ENCODE measurements around the gene CHST9. TPM values are rescaled to one million over a fixed set of nuclear protein-coding genes. Genes with fewer than 3 reads are reported as not detected.
"Not testable (repeated sequence)": the region's sequence is repeated elsewhere in the genome, so short reads cannot be mapped to it uniquely, and the experiment has no call there.

Gene CHST9
- total RNA-seq, 1 experiment from 2014 or later = 0.07 TPM

DNA sequence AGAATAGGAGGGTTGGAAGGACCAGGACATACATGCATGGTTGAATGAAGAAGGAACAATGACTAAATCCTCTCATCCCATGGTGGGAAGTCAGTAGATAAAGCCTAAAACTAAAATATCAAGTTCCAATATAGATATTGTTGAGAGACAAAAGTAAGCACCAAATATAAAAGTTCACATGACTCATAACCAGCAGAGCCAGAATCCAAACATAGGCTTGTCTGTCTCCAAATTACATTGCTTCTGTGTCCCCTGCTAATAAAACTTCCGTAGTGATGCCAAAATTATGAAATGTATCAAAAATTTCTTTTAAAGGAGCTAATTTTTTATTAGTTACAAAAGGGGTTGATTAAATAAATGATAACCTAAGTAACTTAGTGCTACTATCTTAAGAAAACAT, 19.7 kb downstream of the CHST9 start:
- Histone ChIP-seq H3K4me1 (replicated peaks; ENCODE audit: insufficient read depth) (no peaks in the 10 kb centered on the region), H2AFZ (no peak overlapping the region), H3F3A (ENCODE audit: insufficient read depth, low read depth) (no peaks in the 10 kb centered on the region), H3K79me2 (ENCODE audit: low read depth) (no peaks in the 10 kb centered on the region), H3K27me3 (ENCODE audit: insufficient read depth, low read depth) (no peaks in the 10 kb centered on the region), H3K4me2 (no peak overlapping the region), H3K36me3 (ENCODE audit: low read depth) (no peaks in the 10 kb centered on the region), H3K9me3 (ENCODE audit: insufficient read depth, low read depth) (no peaks in the 10 kb centered on the region), H3K4me3 (no peak overlapping the region), H3K27ac (no peak overlapping the region), H4K20me1 (ENCODE audit: insufficient read depth) (no peaks in the 10 kb centered on the region), H3K9me2 (ENCODE audit: insufficient read depth) (no peaks in the 10 kb centered on the region)
- BruUV-seq (replicated peaks) = no TSS peak
- intact Hi-C loops (cut with micrococcal nuclease; ENCODE audit: unreplicated experiment) = no loop called here
- no peak for TF ChIP-seq EZH2 (IDR thresholded peaks at IDR 0.05; ENCODE audit: low read depth)
- TF ChIP-seq, protein P1, sequence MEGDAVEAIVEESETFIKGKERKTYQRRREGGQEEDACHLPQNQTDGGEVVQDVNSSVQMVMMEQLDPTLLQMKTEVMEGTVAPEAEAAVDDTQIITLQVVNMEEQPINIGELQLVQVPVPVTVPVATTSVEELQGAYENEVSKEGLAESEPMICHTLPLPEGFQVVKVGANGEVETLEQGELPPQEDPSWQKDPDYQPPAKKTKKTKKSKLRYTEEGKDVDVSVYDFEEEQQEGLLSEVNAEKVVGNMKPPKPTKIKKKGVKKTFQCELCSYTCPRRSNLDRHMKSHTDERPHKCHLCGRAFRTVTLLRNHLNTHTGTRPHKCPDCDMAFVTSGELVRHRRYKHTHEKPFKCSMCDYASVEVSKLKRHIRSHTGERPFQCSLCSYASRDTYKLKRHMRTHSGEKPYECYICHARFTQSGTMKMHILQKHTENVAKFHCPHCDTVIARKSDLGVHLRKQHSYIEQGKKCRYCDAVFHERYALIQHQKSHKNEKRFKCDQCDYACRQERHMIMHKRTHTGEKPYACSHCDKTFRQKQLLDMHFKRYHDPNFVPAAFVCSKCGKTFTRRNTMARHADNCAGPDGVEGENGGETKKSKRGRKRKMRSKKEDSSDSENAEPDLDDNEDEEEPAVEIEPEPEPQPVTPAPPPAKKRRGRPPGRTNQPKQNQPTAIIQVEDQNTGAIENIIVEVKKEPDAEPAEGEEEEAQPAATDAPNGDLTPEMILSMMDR (conservative IDR thresholded peaks at IDR 0.05) = no peak
- ChIA-PET POLR2A (ENCODE audit: unreplicated experiment) (no interaction called here), CTCF (no interaction called here)
- no peak for DNase-seq

DNA sequence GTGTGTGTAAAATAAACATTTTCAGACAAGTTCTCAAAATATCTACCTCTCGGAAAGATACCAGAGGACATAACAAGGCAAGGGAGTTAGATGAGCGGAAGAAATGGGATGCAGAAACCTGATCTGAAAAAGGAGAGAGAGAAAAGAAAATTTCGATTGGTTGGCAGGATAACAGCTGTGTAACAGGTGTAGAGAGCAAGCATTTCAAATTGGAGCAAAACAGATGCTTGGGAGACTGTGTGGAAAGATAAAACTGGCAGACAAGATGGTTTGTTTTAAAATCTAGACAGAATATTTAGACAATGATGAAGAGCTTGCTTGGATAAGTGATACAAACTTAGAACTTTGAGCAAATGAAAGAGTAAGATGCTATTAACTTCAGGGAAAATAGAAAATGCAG, 20.2 kb downstream of the CHST9 start:
- no peak for DNase-seq
- Histone ChIP-seq H3K4me3 (no peak overlapping the region), H3K36me3 (ENCODE audit: low read depth) (no peaks in the 10 kb centered on the region), H4K20me1 (ENCODE audit: insufficient read depth) (no peaks in the 10 kb centered on the region), H3K9me2 (ENCODE audit: insufficient read depth) (no peaks in the 10 kb centered on the region), H3K4me1 (replicated peaks; ENCODE audit: insufficient read depth) (no peaks in the 10 kb centered on the region), H3K27me3 (ENCODE audit: insufficient read depth, low read depth) (no peaks in the 10 kb centered on the region), H3F3A (ENCODE audit: insufficient read depth, low read depth) (no peaks in the 10 kb centered on the region), H3K4me2 (no peak overlapping the region), H2AFZ (no peak overlapping the region), H3K27ac (no peak overlapping the region), H3K9me3 (ENCODE audit: insufficient read depth, low read depth) (no peaks in the 10 kb centered on the region), H3K79me2 (ENCODE audit: low read depth) (no peaks in the 10 kb centered on the region)
- TF ChIP-seq, protein P1 (conservative IDR thresholded peaks at IDR 0.05) = no peak
- no peak for TF ChIP-seq EZH2 (IDR thresholded peaks at IDR 0.05; ENCODE audit: low read depth)
- POLR2A ChIA-PET (ENCODE audit: unreplicated experiment) = no interaction called here
- intact Hi-C loops (cut with micrococcal nuclease; ENCODE audit: unreplicated experiment) = no loop called here
- CTCF ChIA-PET = no interaction called here
- no TSS peak for BruUV-seq (replicated peaks)

GRCh38 chr18:27163197-27163716, 21.9 kb downstream of the CHST9 start:
- BruUV-seq (replicated peaks) = not testable (repeated sequence)

DNA sequence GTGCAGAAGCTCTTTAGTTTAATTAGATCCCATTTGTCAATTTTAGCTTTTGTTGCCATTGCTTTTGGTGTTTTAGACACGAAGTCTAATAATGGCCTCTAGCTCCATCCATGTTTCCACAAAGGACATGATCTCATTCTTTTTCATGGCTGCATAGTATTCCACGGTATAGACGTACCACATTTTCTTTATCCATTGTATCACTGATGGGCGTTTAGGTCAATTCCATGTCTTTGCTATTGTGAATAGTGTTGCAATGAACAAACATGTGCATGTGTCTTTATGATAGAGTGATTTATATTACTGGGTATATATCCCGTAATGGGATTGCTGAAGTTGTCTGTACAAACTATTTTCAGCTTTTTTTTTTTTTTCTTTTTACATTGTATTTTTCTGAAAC, 35.9 kb downstream of the CHST9 start:
- H3K27ac ChIP-seq; intact Hi-C loops (cut with micrococcal nuclease; ENCODE audit: unreplicated experiment); DNase-seq; H3K4me2 ChIP-seq; H3K4me1 ChIP-seq (replicated peaks; ENCODE audit: insufficient read depth); H3K4me3 ChIP-seq; H3F3A ChIP-seq (ENCODE audit: insufficient read depth, low read depth); H4K20me1 ChIP-seq (ENCODE audit: insufficient read depth); H3K79me2 ChIP-seq (ENCODE audit: low read depth); H2AFZ ChIP-seq; BruUV-seq (replicated peaks); H3K9me2 ChIP-seq (ENCODE audit: insufficient read depth); CTCF ChIA-PET; H3K9me3 ChIP-seq (ENCODE audit: insufficient read depth, low read depth); H3K27me3 ChIP-seq (ENCODE audit: insufficient read depth, low read depth); POLR2A ChIA-PET (ENCODE audit: unreplicated experiment); H3K36me3 ChIP-seq (ENCODE audit: low read depth): not testable (repeated sequence)

More at GRCh38 chr18:27163197-27163716, 21.9 kb downstream of the CHST9 start:
- intact Hi-C loops (cut with micrococcal nuclease; ENCODE audit: unreplicated experiment); H4K20me1 ChIP-seq (ENCODE audit: insufficient read depth); H3K4me3 ChIP-seq; H3K9me3 ChIP-seq (ENCODE audit: insufficient read depth, low read depth); POLR2A ChIA-PET (ENCODE audit: unreplicated experiment); H2AFZ ChIP-seq; H3K9me2 ChIP-seq (ENCODE audit: insufficient read depth); H3K79me2 ChIP-seq (ENCODE audit: low read depth); H3K4me1 ChIP-seq (replicated peaks; ENCODE audit: insufficient read depth); H3F3A ChIP-seq (ENCODE audit: insufficient read depth, low read depth); H3K27me3 ChIP-seq (ENCODE audit: insufficient read depth, low read depth); H3K27ac ChIP-seq; H3K4me2 ChIP-seq; H3K36me3 ChIP-seq (ENCODE audit: low read depth); CTCF ChIA-PET: not testable (repeated sequence)
- TF ChIP-seq, protein P1 (conservative IDR thresholded peaks at IDR 0.05) = peak; percentile 28; the same call in 1 of the 2 replicates
- DNase-seq = peak in 1 of 2 experiments; percentile 12

Measured in PC-9 (cell line).